GM21619 (cell line): Measurements from ENCODE around the gene TMEM178B.

Experiments
- ATAC-seq: cut with Tn5 transposase; IDR thresholded peaks from one replicate; pipeline ENCODE4 v1.9.1; 2021; ENCODE audit not compliant: unreplicated experiment

Gene TMEM178B

DNA sequence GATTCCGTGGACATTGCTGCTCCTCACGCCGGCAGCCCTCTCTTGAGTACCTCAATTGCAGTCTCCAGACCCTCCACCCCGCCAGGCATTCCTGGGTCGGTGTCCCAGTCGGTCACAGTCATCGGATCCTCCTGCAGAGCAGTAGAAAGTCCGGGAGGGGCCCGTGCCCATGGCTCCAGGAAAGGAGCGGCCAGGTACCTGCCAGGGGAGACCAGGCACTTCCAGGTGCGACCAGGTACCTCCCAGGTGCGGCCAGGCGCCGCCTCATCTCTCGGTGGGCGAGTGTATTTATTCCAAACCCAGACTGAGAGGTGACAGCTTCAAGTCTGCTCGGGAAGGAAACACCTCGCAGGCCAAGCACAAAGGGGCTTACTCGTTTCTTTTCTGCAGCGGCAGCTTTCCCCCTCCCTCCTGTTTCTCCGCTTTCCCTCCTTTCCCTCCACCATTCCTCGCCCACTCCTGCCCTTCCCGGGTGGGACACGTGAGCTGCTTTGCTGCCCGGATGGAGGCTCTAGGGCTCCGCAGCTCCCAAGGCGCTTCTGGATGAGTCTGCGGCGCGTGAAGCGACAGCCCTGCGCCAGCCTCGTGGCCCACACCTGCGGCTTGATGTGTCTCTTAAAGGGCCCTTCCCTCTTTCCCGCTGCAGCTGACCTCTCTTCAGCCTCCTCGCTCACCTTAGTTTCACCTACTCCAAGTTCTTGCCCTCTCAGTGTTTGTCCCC is 438.0 kb downstream of the TMEM178B start:
- ATAC-seq, result no peak

DNA sequence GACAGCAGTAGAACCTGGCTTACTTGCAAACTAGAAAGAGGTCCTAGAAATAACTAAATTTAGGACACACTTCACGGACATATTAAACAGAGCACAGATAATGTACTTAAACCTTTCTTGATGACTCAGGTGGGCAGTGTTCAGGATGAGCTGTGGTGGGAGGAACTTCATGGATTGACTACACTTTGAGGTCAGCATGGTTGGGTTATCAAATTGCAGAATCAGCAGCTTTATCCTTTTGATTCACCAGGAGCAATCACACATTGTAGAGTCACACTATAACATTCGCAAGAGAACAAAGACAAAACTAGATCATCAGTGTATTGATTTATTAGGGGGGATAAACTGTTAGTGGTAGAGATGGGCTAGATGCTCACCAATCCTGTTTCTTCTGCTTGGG is 438.7 kb downstream of the TMEM178B start:
- no peak for ATAC-seq

DNA sequence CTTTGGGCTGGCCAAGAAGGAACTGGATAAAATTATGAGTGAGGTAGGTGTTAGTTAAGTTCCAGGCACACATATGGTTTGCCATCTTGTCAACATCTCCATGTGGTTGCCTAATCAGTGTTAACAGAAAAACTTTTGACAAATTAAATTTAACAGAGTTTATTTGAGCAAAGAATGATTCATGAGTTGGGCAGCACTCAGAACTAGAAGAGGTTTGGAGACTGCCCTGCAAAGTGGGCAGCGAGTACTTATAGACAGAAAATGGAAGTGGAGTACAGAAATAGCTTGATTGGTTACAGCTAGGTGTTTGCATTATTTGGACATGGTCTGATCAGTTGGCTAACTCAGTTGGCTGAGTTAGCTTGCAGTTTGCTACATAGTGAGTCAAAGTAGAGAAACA is 439.9 kb downstream of the TMEM178B start:
- no peak for ATAC-seq

DNA sequence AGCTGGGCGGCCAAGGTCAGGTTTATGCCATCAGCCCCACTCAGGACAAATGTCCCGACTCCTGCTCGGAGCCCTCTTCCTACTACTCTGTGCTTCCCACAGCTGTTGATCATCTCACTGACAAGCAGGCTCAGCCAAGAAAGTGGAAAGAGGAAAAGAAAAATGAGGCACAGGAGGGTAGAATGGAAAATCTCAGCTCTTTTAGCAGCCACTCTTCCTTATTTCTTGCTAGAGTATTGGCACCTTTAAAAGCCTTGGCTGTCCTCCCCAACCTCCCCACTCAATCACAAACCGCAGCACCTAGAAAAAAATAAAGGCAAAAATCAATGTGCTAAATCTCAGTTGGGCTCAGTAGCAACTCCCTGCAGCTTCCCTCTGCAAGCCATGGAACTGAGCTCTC is 442.1 kb downstream of the TMEM178B start:
- no peak for ATAC-seq

DNA sequence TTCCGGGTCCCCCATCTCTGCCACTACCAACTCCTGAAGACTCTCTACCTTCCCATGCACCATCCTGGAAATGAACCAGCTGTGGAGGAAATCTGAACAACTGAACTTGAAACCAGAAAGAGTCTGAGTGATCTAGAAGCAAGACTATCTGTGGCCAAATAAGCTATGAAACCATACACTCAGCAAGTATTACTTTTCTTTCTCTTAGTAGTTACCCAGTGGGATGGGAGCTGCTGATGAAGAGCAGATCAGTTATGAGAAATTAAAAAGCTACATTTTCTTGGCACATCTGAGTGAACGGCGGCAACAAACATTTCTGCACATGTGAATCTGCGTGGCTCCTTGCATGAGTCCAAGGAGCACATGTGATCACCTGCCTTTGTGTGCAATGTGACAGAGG is 445.8 kb downstream of the TMEM178B start:
- no peak for ATAC-seq

DNA sequence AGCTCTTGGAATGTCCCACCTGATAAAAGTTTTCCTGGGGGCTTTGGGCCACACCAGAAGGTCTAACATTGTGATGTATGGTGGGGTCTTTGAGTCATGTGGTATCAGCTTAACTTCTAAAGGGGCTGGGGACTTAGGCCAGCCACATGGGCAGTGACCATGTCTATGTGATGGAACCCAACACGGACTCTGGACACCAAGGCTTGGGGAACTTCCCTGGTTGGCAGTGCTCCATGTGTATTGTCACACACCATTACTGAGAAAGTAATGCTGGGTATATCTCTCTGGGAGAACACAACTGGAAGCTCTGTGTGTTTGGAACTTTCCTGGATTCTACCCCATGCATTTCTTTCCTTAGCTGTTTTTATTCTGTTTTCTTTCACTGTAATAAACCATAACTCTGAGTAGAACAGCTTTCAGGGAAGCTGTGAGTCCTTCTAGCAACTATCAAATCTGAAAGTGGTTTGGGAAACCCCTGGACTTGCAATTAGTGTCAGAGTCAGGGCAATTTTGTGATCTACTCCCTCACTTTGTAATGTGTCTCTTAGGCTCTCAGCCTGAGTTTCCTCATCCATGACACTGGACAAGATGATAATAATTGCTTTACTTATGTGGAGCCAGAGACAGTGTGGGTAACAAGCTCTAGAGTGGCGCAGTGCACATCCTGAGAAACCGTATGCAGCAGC is 448.9 kb downstream of the TMEM178B start:
- no peak for ATAC-seq

DNA sequence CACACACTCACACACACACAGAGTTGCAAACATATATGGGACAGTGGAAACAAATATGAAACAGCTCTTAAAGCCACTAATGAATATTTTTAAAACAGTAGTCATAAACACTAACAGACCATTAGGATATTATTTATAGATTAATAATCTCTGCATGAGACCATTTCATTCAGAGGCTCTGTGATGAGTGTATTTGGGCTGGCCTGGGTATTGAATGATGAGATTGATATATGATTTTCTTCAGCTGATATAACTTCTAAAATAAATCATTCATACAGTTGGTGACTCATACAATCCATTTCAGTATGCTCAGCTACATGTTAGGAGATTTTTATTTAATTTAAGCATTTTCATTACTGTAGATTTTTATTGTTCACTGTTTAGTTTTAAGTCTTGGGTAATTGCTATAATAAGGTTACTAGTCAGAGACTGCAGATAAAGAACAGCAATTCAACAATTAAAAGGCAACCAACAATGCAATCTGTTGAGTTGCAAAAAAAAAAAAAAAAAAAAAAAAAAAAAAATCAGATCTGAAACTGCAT is 452.2 kb downstream of the TMEM178B start:
- no peak for ATAC-seq

DNA sequence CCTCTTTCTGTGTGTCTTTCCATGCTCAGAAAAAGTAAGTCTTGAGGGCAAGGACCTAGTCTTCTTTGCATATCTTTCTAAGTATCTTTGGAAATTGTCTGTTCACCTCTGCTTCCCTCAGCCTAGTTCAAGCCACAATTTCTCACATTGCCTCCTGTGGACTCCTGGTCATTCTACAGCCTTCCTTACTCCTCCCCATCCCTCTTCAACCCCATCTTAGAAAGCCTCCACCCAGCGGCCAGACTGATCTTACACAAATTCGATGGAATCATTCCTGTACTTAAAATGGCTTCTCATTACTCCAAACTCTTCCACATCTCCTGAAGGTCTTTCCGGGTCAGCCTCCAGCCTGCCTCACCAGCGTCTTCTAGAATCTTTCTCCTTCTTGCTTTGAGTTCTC is 453.2 kb downstream of the TMEM178B start:
- ATAC-seq, result no peak

DNA sequence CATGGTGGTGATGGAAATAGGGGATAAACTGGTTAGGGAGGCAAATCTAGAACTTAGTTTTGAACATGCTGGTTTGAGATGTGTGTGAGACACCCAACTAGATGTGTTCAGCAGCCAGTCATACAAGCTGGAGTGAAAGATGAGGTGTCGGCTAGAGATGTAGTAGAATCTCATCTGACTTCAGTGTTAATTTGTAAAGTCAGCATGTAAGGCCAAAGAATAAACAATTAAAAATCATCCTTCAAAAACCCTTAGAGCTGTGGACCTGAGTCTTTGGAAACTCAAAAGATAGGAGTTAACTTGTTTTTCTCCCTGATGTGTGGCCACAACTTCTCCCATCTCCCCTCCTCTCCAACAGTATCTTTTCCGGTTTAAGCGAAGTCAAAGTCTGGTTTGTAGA is 454.5 kb downstream of the TMEM178B start:
- no peak for ATAC-seq
